BJ (cell line): ENCODE measurements around the gene CTRL. TPM values are rescaled to one million over a fixed set of nuclear protein-coding genes. Genes with fewer than 3 reads are reported as not detected.

ENCODE experiments used
- CTCF ChIA-PET: fragments of 350-600 bp; formaldehyde crosslinking; extraction: SDS; loops from one replicate; lab custom pipeline; 2021; ENCODE audit warnings: antibody characterized with exemption, inconsistent platforms; lab: Yijun Ruan, JAX
- POLR2A ChIA-PET: fragments of 300-600 bp; sonication (Branson Sonifier 250); formaldehyde crosslinking; extraction: SDS; loops from one replicate; lab custom pipeline; 2021; ENCODE audit warnings: antibody characterized with exemption; lab: Charles Lee
- DNase-seq: peaks from one replicate; pipeline ENCODE4 v3.0.0-alpha.2; 2011; ENCODE audit warnings: low read depth
- H3K27me3 ChIP-seq: 2 replicates; pipeline ENCODE4 v1.6.0; 2011; ENCODE audit warnings: low read length; ENCODE audit not compliant: control insufficient read depth, insufficient read depth
- H3K36me3 ChIP-seq: 2 replicates; pipeline ENCODE4 v1.5.1; 2011; ENCODE audit warnings: low read length; ENCODE audit not compliant: control insufficient read depth, insufficient read depth
- H3K4me3 ChIP-seq: 2 replicates; pipeline ENCODE4 v1.5.1; 2011; ENCODE audit warnings: low read depth, mild to moderate bottlenecking, control low read depth, low read length
- polyA plus RNA-seq: library from polyadenylated mRNA; depleted of rRNA; stranded (reverse); fragments of >200 nt; gene quantifications from 2 replicates; pipeline ENCODE4 v1.2.3, GENCODE V29; 2011
- TF ChIP-seq, protein P1 (sequence below): IDR thresholded peaks from 2 replicates; pipeline ENCODE4 v1.5.1; 2011; ENCODE audit warnings: low read depth, mild to moderate bottlenecking, control low read depth, inconsistent platforms, low read length, moderate library complexity; ENCODE audit not compliant: insufficient read depth

The CTRL gene
- polyA plus RNA-seq, 1 experiment = 0.58 TPM

DNA sequence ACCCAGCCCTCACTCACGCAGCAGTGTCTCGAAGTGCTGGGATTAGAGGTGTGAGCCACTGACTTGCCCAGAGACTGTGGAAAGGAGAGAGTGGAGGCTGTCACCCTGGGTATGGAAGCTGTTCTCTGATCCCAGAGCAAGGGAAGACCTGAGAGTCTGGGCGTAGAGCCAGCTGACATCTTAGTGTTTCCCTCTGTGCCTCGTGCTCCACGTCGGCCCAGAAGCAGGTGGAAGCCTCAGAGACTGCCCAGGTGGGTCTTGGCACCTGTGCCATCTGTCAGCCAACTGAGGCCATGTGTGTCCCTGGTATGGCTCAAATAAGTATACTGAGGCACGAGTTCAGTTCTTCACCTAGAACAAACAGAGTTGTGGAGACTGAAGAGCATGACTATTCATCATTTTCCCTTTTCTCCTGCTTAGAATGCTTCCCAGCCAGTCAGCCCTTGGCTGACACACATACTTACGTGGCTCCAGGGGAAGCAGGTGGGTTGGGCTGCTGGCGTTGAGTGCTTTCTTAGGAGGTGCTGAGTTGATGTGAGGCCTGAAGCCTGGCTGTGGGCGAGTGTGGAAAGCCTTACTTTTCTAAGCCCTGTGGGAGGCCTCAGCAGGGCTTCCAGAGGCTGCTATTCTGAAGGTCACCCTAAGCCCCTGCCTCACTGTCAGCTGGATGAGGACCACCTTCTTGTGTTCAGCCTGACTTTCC, 8.1 kb downstream of the CTRL start:
- Histone ChIP-seq H3K27me3 (no peaks in the 10 kb centered on the region), H3K4me3 (no peak overlapping the region), H3K36me3 (peaks cover 22% of the 10 kb centered on the region)
- TF ChIP-seq, protein P1, sequence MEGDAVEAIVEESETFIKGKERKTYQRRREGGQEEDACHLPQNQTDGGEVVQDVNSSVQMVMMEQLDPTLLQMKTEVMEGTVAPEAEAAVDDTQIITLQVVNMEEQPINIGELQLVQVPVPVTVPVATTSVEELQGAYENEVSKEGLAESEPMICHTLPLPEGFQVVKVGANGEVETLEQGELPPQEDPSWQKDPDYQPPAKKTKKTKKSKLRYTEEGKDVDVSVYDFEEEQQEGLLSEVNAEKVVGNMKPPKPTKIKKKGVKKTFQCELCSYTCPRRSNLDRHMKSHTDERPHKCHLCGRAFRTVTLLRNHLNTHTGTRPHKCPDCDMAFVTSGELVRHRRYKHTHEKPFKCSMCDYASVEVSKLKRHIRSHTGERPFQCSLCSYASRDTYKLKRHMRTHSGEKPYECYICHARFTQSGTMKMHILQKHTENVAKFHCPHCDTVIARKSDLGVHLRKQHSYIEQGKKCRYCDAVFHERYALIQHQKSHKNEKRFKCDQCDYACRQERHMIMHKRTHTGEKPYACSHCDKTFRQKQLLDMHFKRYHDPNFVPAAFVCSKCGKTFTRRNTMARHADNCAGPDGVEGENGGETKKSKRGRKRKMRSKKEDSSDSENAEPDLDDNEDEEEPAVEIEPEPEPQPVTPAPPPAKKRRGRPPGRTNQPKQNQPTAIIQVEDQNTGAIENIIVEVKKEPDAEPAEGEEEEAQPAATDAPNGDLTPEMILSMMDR = no peak
- no peak for DNase-seq
- POLR2A ChIA-PET = no interaction called here
- CTCF ChIA-PET = interaction anchor here (0.7 to 5.1 kb wide), 4 partner anchors 15 to 403 kb away, joined by 3 to 26 read pairs (median 16); partner anchors contain the start of gene NRN1L

DNA sequence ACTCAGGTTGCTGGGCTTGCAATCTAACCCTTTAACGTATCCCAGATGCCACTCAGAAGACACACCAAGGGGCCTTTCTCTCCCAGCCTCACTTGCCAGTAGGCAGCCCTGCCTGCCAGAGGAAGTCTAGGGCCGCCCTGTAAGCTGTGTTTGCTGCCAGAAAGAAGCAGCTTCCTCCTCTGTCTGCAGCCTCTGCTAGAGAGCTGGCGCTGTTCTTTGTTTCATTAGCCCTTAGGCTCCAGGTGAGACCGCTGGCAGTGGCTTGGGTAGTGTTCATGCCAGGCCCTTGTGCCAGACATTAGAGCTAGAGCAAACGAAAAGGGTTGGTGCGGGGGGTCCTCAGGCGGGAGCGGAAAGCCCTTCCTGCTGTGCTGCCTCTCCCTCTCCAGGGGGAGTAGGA, 8.9 kb downstream of the CTRL start:
- Histone ChIP-seq H3K4me3 (no peak overlapping the region), H3K36me3 (peaks cover 19% of the 10 kb centered on the region), H3K27me3 (no peaks in the 10 kb centered on the region)
- CTCF ChIA-PET = interaction anchor here (0.7 to 5.1 kb wide), 5 partner anchors 10 to 250 kb away, joined by 3 to 26 read pairs (median 6); partner anchors contain the start of gene NRN1L
- TF ChIP-seq, protein P1 = no peak
- no peak for DNase-seq
- POLR2A ChIA-PET = no interaction called here

DNA sequence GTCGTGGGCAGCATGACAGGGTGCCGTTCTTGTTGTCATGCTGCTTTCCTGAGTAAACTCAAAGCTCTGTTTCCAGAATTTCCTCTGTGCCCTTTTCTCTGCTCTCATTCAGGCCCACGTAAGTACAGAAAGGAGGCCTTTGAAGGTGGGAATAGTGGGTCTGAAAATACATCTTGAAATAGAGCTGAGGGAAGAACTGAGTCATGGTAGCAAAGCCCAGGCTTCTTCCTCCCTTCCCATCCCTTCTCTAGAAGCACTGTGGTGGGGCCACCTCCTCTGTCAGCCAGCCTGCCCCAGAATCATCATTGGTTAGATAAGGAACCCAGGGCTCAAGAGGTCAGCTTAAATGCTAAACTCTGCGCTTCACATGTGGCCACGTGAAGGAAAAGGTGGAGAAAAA, 9.4 kb downstream of the CTRL start:
- Histone ChIP-seq H3K4me3 (no peak overlapping the region), H3K36me3 (peaks cover 15% of the 10 kb centered on the region), H3K27me3 (no peaks in the 10 kb centered on the region)
- no peak for DNase-seq
- ChIA-PET CTCF (interaction anchor here (0.8 to 4.8 kb wide), 3 partner anchors 9 to 106 kb away, joined by 3 to 26 read pairs (median 6); partner anchors contain the start of gene NRN1L), POLR2A (no interaction called here)
- TF ChIP-seq, protein P1 = no peak

DNA sequence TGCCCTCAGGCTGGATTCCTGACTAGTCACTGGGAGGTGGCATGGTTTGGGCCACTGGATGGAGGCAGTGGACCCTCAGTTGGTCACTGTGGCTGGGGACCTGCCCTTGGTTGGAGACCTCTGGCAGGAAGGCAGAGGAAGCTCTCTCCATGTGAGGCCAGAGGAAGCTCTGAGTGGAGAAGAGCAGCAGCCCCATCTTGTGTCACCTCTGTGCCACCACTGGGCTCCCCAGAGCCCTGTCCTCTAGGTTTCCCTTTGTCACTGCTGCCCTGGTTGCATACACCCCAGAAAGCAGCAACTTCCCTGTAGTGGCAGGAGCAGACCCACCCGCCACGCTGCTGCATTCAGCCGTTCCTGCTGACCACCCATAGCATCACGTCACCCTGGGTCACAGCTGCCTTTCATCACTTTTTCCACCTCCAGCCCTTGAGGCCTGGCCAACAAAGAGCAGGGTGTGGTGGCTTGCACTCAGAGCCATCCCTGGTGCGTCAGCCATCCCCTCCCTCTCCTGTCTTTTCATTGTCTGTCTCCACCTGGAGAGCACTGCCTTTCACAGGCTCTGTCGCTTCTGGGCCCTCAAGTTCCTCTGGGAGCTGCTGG, 11.9 kb downstream of the CTRL start:
- ChIA-PET POLR2A (no interaction called here), CTCF (interaction anchor here (1.8 to 4.8 kb wide), 4 partner anchors 9 to 247 kb away, joined by 5 to 26 read pairs (median 14); partner anchors contain the start of gene NRN1L)
- TF ChIP-seq, protein P1 = no peak
- H3K36me3 ChIP-seq = peaks cover 15% of the 10 kb centered on the region
- H3K27me3 ChIP-seq = no peaks in the 10 kb centered on the region
- no peak overlapping the region for H3K4me3 ChIP-seq
- DNase-seq = no peak

DNA sequence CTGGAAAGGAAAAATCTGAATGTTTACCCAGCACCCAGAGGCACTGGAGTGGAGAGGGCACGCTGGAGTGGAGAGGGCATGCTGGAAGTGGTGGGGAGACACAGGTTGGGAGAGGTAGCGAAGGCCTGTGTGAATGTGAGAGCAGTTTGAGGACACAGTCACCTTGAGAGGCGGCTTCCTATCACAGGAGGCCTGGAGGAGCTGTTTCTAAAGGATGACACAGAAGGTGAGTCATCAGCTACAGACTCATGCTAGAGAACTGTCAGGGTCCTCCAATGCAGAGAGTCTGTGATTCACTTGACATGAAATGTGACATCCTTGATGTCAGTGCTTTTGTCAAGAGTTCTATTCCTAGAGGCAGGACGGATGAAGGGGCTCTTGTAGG, 13.8 kb downstream of the CTRL start:
- TF ChIP-seq, protein P1 = no peak

More for the DNA sequence above, 13.8 kb downstream of the CTRL start:
- Histone ChIP-seq H3K4me3 (no peak overlapping the region), H3K27me3 (no peaks in the 10 kb centered on the region), H3K36me3 (peaks cover 9% of the 10 kb centered on the region)
- DNase-seq = no peak
- POLR2A ChIA-PET = interaction anchor here (0.6 kb wide), 1 partner anchor 18 kb away, joined by 3 read pairs; no protein-coding TSS in a partner anchor
- CTCF ChIA-PET = interaction anchor here (1.0 to 3.9 kb wide), 5 partner anchors 10 to 246 kb away, joined by 4 to 19 read pairs (median 5); partner anchors contain the start of gene NRN1L
